Epithelial cell of esophagus (primary cell): ENCODE measurements around the gene ITGB1.
"Not testable (repeated sequence)": the region's sequence is repeated elsewhere in the genome, so short reads cannot be mapped to it uniquely, and the experiment has no call there.

ENCODE experiments used
- DNase-seq: peaks from one replicate; pipeline ENCODE4 v3.0.0; 2010; ENCODE audit warnings: low read depth
- H3K4me3 ChIP-seq: 2 replicates; pipeline ENCODE4 v1.5.1; 2011; ENCODE audit warnings: mild to moderate bottlenecking, low read length, control low read depth
- CTCF ChIP-seq: IDR thresholded peaks from 2 replicates; pipeline ENCODE4 v1.5.1; 2011; ENCODE audit warnings: low read depth, mild to moderate bottlenecking, low read length, control low read depth, inconsistent platforms; ENCODE audit not compliant: insufficient read depth; ENCODE audit errors: missing control alignments

The ITGB1 gene

GRCh38 chr10:32931593-32931992 lies 26.4 kb downstream of the ITGB1 start:
- H3K4me3 ChIP-seq, result no peak overlapping the region
- no peak for DNase-seq
- TF ChIP-seq CTCF, result no peak

GRCh38 chr10:32930036-32930435 lies 28.0 kb downstream of the ITGB1 start:
- TF ChIP-seq CTCF, result no peak
- H3K4me3 ChIP-seq, result no peak overlapping the region
- no peak for DNase-seq

- DNase-seq, result no peak
- H3K4me3 ChIP-seq, result no peak overlapping the region
- TF ChIP-seq CTCF, result no peak
These were observed 28.4 kb downstream of the ITGB1 start for GRCh38 chr10:32929634-32930033.

GRCh38 chr10:32927750-32928149 lies 30.3 kb downstream of the ITGB1 start:
- no peak for TF ChIP-seq CTCF
- no peak overlapping the region for H3K4me3 ChIP-seq
- no peak for DNase-seq

GRCh38 chr10:32923849-32924248 lies 34.2 kb downstream of the ITGB1 start:
- H3K4me3 ChIP-seq, result no peak overlapping the region

GRCh38 chr10:32923134-32923533 lies 34.9 kb downstream of the ITGB1 start:
- no peak for TF ChIP-seq CTCF
- no peak for DNase-seq
- H3K4me3 ChIP-seq, result no peak overlapping the region

More at GRCh38 chr10:32923849-32924248, 34.2 kb downstream of the ITGB1 start:
- no peak for TF ChIP-seq CTCF
- no peak for DNase-seq

- no peak for DNase-seq
- TF ChIP-seq CTCF, result no peak
- no peak overlapping the region for H3K4me3 ChIP-seq
These were observed 35.9 kb downstream of the ITGB1 start for GRCh38 chr10:32922170-32922569.

- not testable (repeated sequence) for DNase-seq, H3K4me3 ChIP-seq
These were observed 40.2 kb downstream of the ITGB1 start for GRCh38 chr10:32917817-32918216.
